Stimulated activated CD8-positive, alpha-beta memory T cell treated with anti-CD3 and anti-CD28 coated beads, Interleukin-12 subunit alpha, Interleukin-12 subunit beta, amount 100 ng/mL, for 24 hours (primary cell): ENCODE results near the gene GREM2.

Experiments
- DNase-seq: peaks from one replicate; pipeline ENCODE4 v3.0.0-alpha.2; 2020; ENCODE audit errors: extremely low read depth

GREM2 gene

DNA sequence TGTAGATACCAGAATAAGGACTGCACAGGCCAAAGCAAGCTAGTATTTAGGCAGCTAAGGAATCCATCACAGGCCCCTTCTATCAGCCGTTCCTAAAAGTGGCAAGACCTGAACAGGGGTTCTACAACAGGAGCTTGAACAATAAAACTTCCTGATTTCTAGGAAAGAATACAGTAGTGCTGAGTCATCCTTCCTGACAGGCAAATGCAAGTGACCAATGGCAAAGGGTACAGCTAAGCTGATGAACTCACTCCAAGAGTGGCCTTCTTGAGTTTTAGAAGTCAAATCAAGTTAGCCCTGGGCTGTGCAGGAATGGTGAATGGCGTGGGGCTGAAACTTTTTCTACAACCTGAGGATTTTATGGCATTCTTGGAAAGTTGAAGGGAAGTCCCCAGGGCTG is 112.9 kb downstream of the GREM2 start:
- no peak for DNase-seq

- DNase-seq, result no peak
These were observed 113.6 kb downstream of the GREM2 start for GRCh38 chr1:240498335-240498734.

DNA sequence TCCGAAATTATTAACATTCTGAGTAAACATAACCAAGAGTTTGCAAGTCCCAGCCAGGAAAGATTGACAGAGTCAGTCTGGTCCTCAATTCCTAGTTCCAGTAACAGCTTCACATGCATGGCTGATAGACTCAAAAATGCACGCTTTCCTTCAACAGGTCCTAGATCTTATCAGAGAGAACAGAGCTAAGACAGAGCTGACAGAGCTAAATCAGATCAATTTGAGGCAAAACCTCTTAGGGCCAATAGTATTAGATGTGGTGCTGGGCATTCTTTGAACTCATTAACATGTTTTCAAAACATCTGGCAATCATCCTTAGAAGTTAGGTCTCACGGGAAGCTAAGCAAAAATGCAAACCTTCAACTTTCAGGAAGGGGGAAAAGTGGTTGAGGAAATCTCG is 114.0 kb downstream of the GREM2 start:
- no peak for DNase-seq

DNA sequence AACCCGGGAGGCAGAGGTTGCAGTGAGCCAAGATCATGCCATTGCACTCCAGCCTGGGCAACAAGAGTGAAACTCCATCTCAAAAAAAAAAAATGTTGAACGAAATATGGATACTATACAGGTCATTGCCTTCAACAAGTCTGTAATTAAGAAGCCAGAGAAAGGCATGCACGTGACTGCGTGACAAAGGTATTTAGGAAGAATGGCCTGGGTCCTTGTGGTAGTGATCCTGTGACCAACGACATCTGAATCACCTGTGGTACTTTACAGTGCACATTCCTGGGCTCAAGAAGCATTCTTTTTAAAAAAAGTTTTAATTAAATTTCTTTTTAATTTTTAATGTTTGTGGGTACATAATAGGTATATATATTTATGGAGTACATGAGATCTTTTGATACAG is 115.0 kb downstream of the GREM2 start:
- no peak for DNase-seq

DNA sequence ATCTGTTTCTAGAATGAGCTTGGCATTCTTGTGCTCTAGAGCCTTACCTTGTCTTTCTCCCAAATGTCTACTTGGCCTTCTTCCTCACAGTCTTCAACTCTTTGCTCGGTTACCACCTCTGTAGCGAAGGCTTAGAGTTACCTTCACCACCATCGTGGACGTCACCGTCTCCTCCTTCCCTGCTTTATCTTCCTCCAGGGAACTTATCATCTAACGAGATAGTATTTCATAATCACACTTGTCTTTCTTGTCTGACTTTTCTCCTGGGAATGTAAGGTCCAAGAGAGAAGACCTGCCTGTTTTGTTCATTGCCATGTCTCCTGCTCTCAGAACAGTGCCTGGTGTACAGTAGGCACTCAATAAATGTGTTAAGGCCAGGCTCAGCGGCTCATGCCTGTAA is 115.6 kb downstream of the GREM2 start:
- DNase-seq, result no peak

DNA sequence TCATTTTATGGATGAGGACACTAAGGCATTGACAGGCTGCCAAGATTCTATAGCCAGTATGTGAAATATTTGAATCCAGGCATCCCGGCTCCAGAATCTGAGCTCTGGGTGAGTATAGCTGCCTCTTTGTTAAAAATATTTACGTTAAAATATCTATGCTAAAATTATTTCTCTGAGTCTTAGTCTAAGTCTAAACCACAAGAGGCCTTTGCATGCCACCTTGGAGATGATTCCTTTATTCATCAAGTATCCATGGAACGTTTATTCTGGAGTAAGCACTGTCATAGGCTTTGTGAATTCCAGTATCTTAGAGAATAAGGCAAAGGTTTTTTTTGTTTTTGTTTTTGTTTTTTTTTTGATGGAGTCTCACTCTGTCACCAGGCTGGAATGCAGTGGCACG is 116.4 kb downstream of the GREM2 start:
- no peak for DNase-seq

- no peak for DNase-seq
These were observed 119.0 kb downstream of the GREM2 start for GRCh38 chr1:240492832-240493440.

GRCh38 chr1:240491796-240492195 is 120.2 kb downstream of the GREM2 start:
- no peak for DNase-seq

GRCh38 chr1:240491156-240491555 is 120.8 kb downstream of the GREM2 start:
- DNase-seq, result no peak

DNA sequence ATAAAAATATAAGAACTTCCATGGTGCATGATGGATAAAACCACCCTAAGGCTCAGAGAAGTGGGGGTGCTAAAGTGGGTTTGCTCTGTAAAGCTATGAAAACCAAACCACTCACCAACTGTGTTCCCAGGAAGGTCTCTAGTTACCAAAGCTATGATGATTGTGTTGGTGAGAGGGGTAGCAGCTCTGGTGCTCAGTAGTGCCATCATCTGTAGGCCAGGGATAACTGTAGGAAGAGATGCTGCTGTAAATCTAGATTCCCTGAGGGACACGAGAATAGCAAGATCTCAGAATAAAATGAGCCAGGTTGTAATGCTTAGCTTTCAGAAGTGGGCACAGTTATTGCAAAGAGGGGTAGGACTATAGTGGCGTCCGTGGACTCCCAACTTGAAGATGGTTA is 124.5 kb downstream of the GREM2 start:
- no peak for DNase-seq

DNA sequence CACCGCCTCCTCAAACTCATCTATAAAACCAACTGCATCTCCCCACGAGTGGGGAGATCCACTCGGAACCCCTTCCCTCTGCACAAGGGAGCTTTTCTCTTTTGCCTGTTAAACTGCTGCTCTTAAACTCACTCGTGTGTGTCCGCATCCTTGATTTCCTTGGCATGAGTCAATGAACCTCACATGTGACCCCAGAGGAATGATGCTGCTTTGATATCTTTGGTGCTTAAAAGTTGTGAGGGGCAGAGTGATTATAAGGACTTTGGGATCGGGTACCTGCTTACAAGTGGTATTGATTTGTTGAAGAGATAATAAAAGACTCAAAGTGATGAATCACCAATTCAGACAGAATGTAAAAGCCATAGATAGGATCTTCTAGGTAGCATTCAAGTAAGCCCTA is 125.3 kb downstream of the GREM2 start:
- DNase-seq, result no peak

- DNase-seq, result no peak
These were observed 127.0 kb downstream of the GREM2 start for GRCh38 chr1:240484804-240485443.

DNA sequence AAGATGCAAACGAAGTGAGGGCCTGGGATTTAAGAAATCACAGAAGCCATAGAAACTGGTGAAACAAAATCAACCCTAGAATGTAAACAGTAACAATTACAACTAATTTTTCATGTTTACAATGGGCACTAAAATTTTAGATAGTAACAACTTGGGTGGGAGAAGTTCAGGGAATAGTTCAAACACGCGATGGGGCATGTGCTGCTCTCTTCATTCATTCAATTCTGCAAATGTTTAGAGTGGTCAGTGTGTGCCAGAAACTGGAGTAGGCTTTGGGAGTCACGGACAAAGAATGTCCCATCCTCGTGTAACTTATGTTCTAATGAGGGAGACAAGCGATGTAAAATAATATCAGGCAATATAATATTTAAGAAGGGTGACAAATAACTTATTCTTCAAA is 133.4 kb downstream of the GREM2 start:
- DNase-seq, result no peak

GRCh38 chr1:240475832-240476231 is 136.1 kb downstream of the GREM2 start:
- DNase-seq, result no peak

GRCh38 chr1:240474133-240474614 is 137.8 kb downstream of the GREM2 start:
- DNase-seq, result no peak

GRCh38 chr1:240468656-240469055 is 143.3 kb downstream of the GREM2 start:
- DNase-seq, result no peak

GRCh38 chr1:240467895-240468294 is 144.1 kb downstream of the GREM2 start:
- no peak for DNase-seq

DNA sequence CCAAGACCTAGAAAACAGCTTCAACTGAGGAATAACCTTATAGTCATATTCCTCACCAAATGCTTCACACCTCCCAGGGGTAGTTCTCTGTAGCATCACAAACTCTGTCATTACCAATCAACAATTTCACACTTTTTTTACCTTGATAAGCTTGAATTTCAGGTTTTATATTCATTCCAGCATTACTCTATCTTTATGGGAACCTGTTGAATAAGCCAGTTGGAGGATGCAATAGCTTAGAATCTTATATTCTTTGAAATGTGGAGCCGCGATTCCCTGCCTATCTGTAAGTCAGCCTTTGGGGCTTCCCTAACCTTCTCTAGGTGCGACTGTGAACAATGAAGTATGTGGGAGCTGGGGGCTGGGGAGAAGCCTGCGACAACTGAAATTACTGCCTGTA is 145.4 kb downstream of the GREM2 start:
- no peak for DNase-seq

GRCh38 chr1:240465531-240465940 is 146.4 kb downstream of the GREM2 start:
- DNase-seq, result no peak

DNA sequence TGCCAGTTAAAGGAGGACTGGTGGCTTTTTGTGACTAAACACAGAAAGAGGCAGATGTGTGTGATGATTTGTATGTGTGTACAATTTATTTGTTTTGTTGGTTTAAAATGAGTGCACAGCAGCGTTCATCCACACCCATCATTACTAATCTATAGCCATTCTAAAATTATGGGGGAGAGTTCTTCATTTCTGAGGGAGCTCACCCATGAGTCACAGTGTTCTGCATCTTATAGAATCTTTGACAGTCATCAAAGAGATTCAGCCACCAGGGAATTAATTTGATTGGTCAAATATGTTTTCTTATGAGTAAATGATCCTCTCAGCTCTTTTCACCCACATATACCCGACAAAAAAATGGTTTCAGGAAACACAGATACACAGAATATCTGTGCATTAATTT is 147.9 kb downstream of the GREM2 start:
- no peak for DNase-seq

- no peak for DNase-seq
These were observed 149.1 kb downstream of the GREM2 start for GRCh38 chr1:240462766-240463395.

GRCh38 chr1:240462277-240462676 is 149.7 kb downstream of the GREM2 start:
- no peak for DNase-seq

GRCh38 chr1:240457203-240457602 is 154.8 kb downstream of the GREM2 start:
- DNase-seq, result no peak
